K562 (cell line): ENCODE data around the gene LAPTM5. TPM values are rescaled to one million over a fixed set of nuclear protein-coding genes. Genes with fewer than 3 reads are reported as not detected.

Experiments used
- ATAC-seq: fragments of 200-7000 bp; cut with Tn5 transposase; 3 replicates; pipeline ENCODE4 v1.9.1; 2020; ENCODE audit warnings: moderate library complexity
- BruUV-seq: library from RNA; stranded (reverse); fragments of 400-500 nt; replicated peaks from 2 replicates; lab custom pipeline; 2021; lab: Mats Ljungman, UMichigan
- CTCF ChIA-PET: fragments of 300-600 bp; formaldehyde crosslinking; extraction: SDS; loops from one replicate; lab custom pipeline; 2021; ENCODE audit warnings: low intra/inter-chr PET ratio; lab: Yijun Ruan, JAX
- POLR2A ChIA-PET: fragments of 300-600, 350-650 bp; sonication (Branson Sonifier 250); formaldehyde crosslinking; extraction: SDS; loops from one replicate; lab custom pipeline; 2021; ENCODE audit warnings: antibody characterized with exemption, inconsistent platforms; lab: Yijun Ruan, JAX
- DNase-seq, 4 experiments: peaks; one replicate each; pipeline versions ENCODE4 v3.0.0 to v3.0.0-alpha.2; 2011 to 2018; ENCODE audit warnings: low spot score in 3 of 4, mixed read lengths in 3 of 4; ENCODE audit errors: extremely low read depth in 1 of 4
- FAIRE-seq: peaks from 2 replicates; lab custom pipeline; 2011; peaks lifted over from hg19 to GRCh38; lab: Jason Lieb, UNC
- H2AFZ ChIP-seq: 2 replicates; pipeline ENCODE4 v1.6.0; 2011; ENCODE audit warnings: low read depth, low read length, control low read depth, inconsistent platforms
- H3K27ac ChIP-seq: fragments of 200-600 bp; 3 replicates; pipeline ENCODE4 v1.8.0; 2011; ENCODE audit warnings: low read depth, mild to moderate bottlenecking, control low read depth, inconsistent platforms, low read length, moderate library complexity, mixed read lengths; ENCODE audit errors: extremely low read depth
- H3K27me3 ChIP-seq, 2 experiments: fragments of 300-600 bp in 1 of 2; 2 replicates in 1 of 2; 3 replicates in 1 of 2; pipeline versions ENCODE4 v1.6.0 to v1.8.0; 2011; ENCODE audit warnings: inconsistent platforms in 2 of 2, low read length in 2 of 2, mild to moderate bottlenecking in 1 of 2, mixed read lengths in 1 of 2, moderate library complexity in 1 of 2; ENCODE audit not compliant: control insufficient read depth in 2 of 2, insufficient read depth in 2 of 2
- H3K36me3 ChIP-seq: fragments of 300-600 bp; 3 replicates; pipeline ENCODE4 v1.8.0; 2011; ENCODE audit warnings: mild to moderate bottlenecking, low read length, inconsistent platforms; ENCODE audit not compliant: control insufficient read depth, insufficient read depth
- H3K4me1 ChIP-seq, 2 experiments: fragments of 200-600 bp in 1 of 2; replicated peaks in 1 of 2; 2 replicates in 1 of 2; 3 replicates in 1 of 2; pipeline versions ENCODE4 v1.5.1 to v1.8.0; 2011; ENCODE audit warnings: inconsistent platforms in 2 of 2, low read length in 2 of 2, mild to moderate bottlenecking in 1 of 2, mixed read lengths in 1 of 2, moderate library complexity in 1 of 2; ENCODE audit not compliant: control insufficient read depth in 2 of 2, insufficient read depth in 2 of 2
- H3K4me2 ChIP-seq: 2 replicates; pipeline ENCODE4 v1.6.1; 2011; ENCODE audit warnings: low read length, control low read depth, inconsistent platforms, mixed read lengths; ENCODE audit not compliant: insufficient read depth
- H3K4me3 ChIP-seq: fragments of 200-600 bp; sonication (generic), shearing (Covaris generic); 2 replicates; pipeline ENCODE4 v1.5.1; 2016; ENCODE audit warnings: control low read depth, inconsistent platforms
- H3K79me2 ChIP-seq: fragments of 200-600 bp; 3 replicates; pipeline ENCODE4 v1.8.0; 2011; ENCODE audit warnings: low read length, inconsistent platforms; ENCODE audit not compliant: control insufficient read depth, insufficient read depth
- H3K9ac ChIP-seq, 2 experiments: 2 replicates each; pipeline versions ENCODE4 v1.6.0 to v1.6.1; 2011; ENCODE audit warnings: low read depth in 2 of 2, low read length in 2 of 2, control low read depth in 1 of 2, inconsistent platforms in 1 of 2, mild to moderate bottlenecking in 1 of 2, mixed read lengths in 1 of 2; ENCODE audit not compliant: insufficient read depth in 1 of 2
- H3K9me1 ChIP-seq: one replicate; pipeline ENCODE4 v1.6.0; 2011; ENCODE audit warnings: inconsistent platforms, mild to moderate bottlenecking, low read length, moderate library complexity; ENCODE audit not compliant: control insufficient read depth, insufficient read depth
- H3K9me3 ChIP-seq: replicated peaks from 2 replicates; pipeline ENCODE4 v1.5.1; 2011; ENCODE audit warnings: low read depth, low read length, inconsistent platforms; ENCODE audit not compliant: control insufficient read depth, insufficient read depth
- H4K20me1 ChIP-seq: replicated peaks from 2 replicates; pipeline ENCODE4 v1.6.1; 2011; ENCODE audit warnings: low read length, inconsistent platforms, mixed read lengths; ENCODE audit not compliant: control insufficient read depth, insufficient read depth
- ELF2 ChIP-seq: fragments of 250-450 bp; sonication (Bioruptor Pico); IDR thresholded peaks from 2 replicates; pipeline ENCODE4 v1.5.0; 2021; ENCODE audit warnings: mild to moderate bottlenecking
- HDAC8 ChIP-seq: fragments of 450-650 bp; IDR thresholded peaks from 2 replicates; pipeline ENCODE4 v1.6.1; 2016; ENCODE audit warnings: mild to moderate bottlenecking, missing genetic modification characterization, moderate library complexity, missing compliant biosample characterization
- MGA ChIP-seq: fragments of 450-650 bp; IDR thresholded peaks from 2 replicates; pipeline ENCODE4 v1.6.1; 2016; ENCODE audit warnings: mild to moderate bottlenecking, moderate library complexity
- SPI1 ChIP-seq: IDR thresholded peaks from 2 replicates; pipeline ENCODE4 v1.6.1; 2011; ENCODE audit warnings: low read depth, low read length, control low read depth, borderline replicate concordance
- WGBS: fragments of 100-300 bp; shearing (Covaris generic); methylation state at CpG from one replicate; pipeline ENCODE4 v1.1.6; 2016; ENCODE audit warnings: low coverage, mixed read lengths; ENCODE audit not compliant: insufficient coverage; ENCODE audit errors: missing lambda C conversion rate; 5-methylcytosine and 5-hydroxymethylcytosine counted together
- in situ Hi-C: fragments of 300-500 bp; cut with MboI; formaldehyde crosslinking; loops from 4 replicates; pipeline ENCODE4 v1.15.0; 2018; ENCODE audit warnings: inconsistent platforms, mixed read lengths
- intact Hi-C: fragments of 100-400 bp; cut with micrococcal nuclease; formaldehyde crosslinking; loops from 2 replicates; pipeline ENCODE4 v1.14.2; 2022
- polyA plus RNA-seq, 8 experiments: library from polyadenylated mRNA; depleted of rRNA in 4 of 8; stranded (reverse) in 5 of 8; unstranded in 3 of 8; fragments of >200 nt; fragmentation: Nextera tagmentation in 2 of 8; fragmentation: Illumina TruSeq in 1 of 8; extraction: Ambion mirVana in 2 of 8; extraction: Trizol in 1 of 8; gene quantifications; 2 replicates each; pipeline versions ENCODE4 v1.2.1 to v1.2.3, GENCODE V29; 2011 to 2014; ENCODE audit warnings: inconsistent platforms in 1 of 8, missing spikeins in 1 of 8
- total RNA-seq, 7 experiments: library from RNA; depleted of rRNA in 6 of 7; stranded (reverse); fragments of >200 nt in 6 of 7; fragmentation: Illumina TruSeq in 2 of 7; extraction: Trizol in 2 of 7; gene quantifications; 2 replicates each; pipeline versions ENCODE4 v1.2.1 to v1.2.3, GENCODE V29; 2011 to 2021; ENCODE audit warnings: low replicate concordance in 1 of 7
- TF ChIP-seq, protein P1 (sequence below): sonication (generic); formaldehyde crosslinking; IDR thresholded peaks from 2 replicates; pipeline ENCODE4 v1.8.0; 2022; ENCODE audit warnings: missing genetic modification reagents, mild to moderate bottlenecking, moderate library complexity, borderline replicate concordance

The LAPTM5 gene
- total and polyA plus RNA-seq, 9 of the 15 experiments (the other 6 are each of a cell fraction or from before 2014, with no cell fraction given), result 2.4 to 47.3 (median 20.3) TPM

DNA sequence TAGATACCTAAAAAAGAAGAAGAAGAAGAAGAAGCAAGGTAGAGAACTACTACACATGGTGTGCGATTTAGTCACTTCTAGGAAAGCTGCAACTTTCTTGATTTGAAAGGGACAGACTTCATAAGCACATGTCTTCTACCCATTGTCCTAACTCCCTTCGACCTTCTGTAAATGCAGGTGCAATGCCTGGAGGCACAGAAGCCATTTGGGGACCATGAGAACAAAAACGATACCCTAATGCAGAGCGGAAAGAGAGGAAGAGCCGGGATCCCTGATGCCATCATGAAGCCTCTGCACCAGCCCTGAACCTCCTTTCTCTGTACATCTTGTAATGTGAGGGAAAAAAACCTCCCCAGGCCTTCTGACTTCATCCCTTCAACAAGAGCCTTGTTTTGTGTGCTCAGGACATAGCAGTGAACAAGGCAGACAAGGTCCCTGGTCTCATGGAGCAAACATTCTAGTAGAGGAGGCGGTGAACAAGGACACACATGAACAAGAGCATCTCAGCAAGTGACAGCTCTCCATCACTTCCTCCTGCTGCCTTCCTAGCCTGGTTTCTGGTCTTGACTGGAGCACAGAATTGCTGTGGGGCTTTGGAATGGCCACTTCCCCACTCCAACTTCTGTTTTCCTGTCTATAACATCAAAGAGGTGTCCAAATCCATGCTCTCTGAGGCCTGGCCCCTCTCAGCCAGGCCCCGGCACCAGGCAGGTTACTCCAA lies 5.5 kb upstream of the LAPTM5 start:
- Histone ChIP-seq H3K27me3 (no peaks in the 10 kb centered on the region; a peak in 1 of 5 replicates), H3K9me1 (no peaks in the 10 kb centered on the region), H3K79me2 (peaks cover 3% of the 10 kb centered on the region; the same call in 1 of the 3 replicates), H3K9ac (peak overlapping the region; percentile 7 to 79; a peak in 2 of 4 replicates), H3K27ac (peak overlapping the region; percentile 78), H4K20me1 (no peaks in the 10 kb centered on the region), H3K4me3 (no peak overlapping the region), H3K9me3 (no peaks in the 10 kb centered on the region), H3K36me3 (no peaks in the 10 kb centered on the region), H3K4me1 (peaks cover 67 to 88% of the 10 kb centered on the region in 2 experiments), H3K4me2 (no peak overlapping the region), H2AFZ (peak overlapping the region; percentile 35)
- WGBS, result 73% methylated on average over 7 of the region's 7 CpGs
- BruUV-seq, result no TSS peak
- in situ Hi-C loops (no loop called here), intact Hi-C loops (loop anchor here (1.0 kb wide), 1 partner anchor 44 kb away; no protein-coding TSS in a partner anchor)
- FAIRE-seq (no peak), DNase-seq (no peak), ATAC-seq (no peak)
- ChIA-PET POLR2A (interaction anchor here (0.6 to 4.1 kb wide), 7 partner anchors 9 to 168 kb away, joined by 3 to 23 read pairs (median 3); no protein-coding TSS in a partner anchor), CTCF (interaction anchor here (0.8 kb wide), 1 partner anchor 17 kb away, joined by 3 read pairs; no protein-coding TSS in a partner anchor)
- peak; percentile 23; the same call in 1 of the 2 replicates for TF ChIP-seq HDAC8 (tag)
- TF ChIP-seq, protein P1, sequence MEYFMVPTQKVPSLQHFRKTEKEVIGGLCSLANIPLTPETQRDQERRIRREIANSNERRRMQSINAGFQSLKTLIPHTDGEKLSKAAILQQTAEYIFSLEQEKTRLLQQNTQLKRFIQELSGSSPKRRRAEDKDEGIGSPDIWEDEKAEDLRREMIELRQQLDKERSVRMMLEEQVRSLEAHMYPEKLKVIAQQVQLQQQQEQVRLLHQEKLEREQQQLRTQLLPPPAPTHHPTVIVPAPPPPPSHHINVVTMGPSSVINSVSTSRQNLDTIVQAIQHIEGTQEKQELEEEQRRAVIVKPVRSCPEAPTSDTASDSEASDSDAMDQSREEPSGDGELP, result 0 out of 2 replicates have a peak, but pooled peaks have one; percentile 9
- 0 out of 2 replicates have a peak, but pooled peaks have one; percentile 21 for TF ChIP-seq MGA
- TF ChIP-seq ELF2 (CRISPR knock-in tag), result no peak
- peak; percentile 57; the same call in 1 of the 2 replicates for TF ChIP-seq SPI1
